ENCODE data around the gene ELMO2.

- TF ChIP-seq EZH2 (IDR thresholded peaks at IDR 0.05; ENCODE audit: insufficient read depth, poor library complexity, severe bottlenecking) (no peak), EZH2phosphoT487 (IDR thresholded peaks at IDR 0.05; ENCODE audit: insufficient read depth, low read depth) (no peak)
These were observed 52.2 kb downstream of the ELMO2 start for GRCh38 chr20:46354207-46354555.

Data from GM23248 (cell line).